Neuronal stem cell (in vitro differentiated cells): ENCODE data around the gene SENP2.
A peak's percentile ranks its signal among the peaks of the same experiment; 100 is the strongest.

ENCODE experiments used
- DNase-seq: peaks from one replicate; pipeline ENCODE4 v3.0.0-alpha.2; 2013; ENCODE audit warnings: low spot score
- H2AFZ ChIP-seq: one replicate; pipeline ENCODE4 v1.6.1; 2013; ENCODE audit warnings: mild to moderate bottlenecking, low read length, inconsistent platforms
- H2AK5ac ChIP-seq: 2 replicates; pipeline ENCODE4 v1.6.1; 2013; ENCODE audit warnings: low read depth, mild to moderate bottlenecking, inconsistent platforms, low read length, moderate library complexity, mixed read lengths
- H2BK120ac ChIP-seq: 2 replicates; pipeline ENCODE4 v1.6.1; 2013; ENCODE audit warnings: low read depth, mild to moderate bottlenecking, inconsistent platforms, low read length, moderate library complexity, mixed read lengths
- H2BK12ac ChIP-seq: one replicate; pipeline ENCODE4 v1.6.1; 2013; ENCODE audit warnings: low read length, inconsistent platforms
- H2BK15ac ChIP-seq: 2 replicates; pipeline ENCODE4 v1.6.1; 2013; ENCODE audit warnings: mild to moderate bottlenecking, low read length, inconsistent platforms, mixed read lengths
- H2BK5ac ChIP-seq: one replicate; pipeline ENCODE4 v1.6.1; 2013; ENCODE audit warnings: inconsistent platforms, mild to moderate bottlenecking, low read length, moderate library complexity
- H3K14ac ChIP-seq: one replicate; pipeline ENCODE4 v1.6.1; 2013; ENCODE audit warnings: low read length, inconsistent platforms
- H3K18ac ChIP-seq: 2 replicates; pipeline ENCODE4 v1.6.1; 2013; ENCODE audit warnings: low read length, inconsistent platforms
- H3K23ac ChIP-seq: 2 replicates; pipeline ENCODE4 v1.6.1; 2013; ENCODE audit warnings: low read depth, mild to moderate bottlenecking, mixed read lengths, low read length, inconsistent platforms; ENCODE audit not compliant: poor library complexity
- H3K27ac ChIP-seq: replicated peaks from 3 replicates; pipeline ENCODE4 v1.5.1; 2013; ENCODE audit warnings: low read length, inconsistent platforms
- H3K27me3 ChIP-seq, 3 experiments: 2 replicates each; pipeline ENCODE4 v1.6.1; 2013; ENCODE audit warnings: low read length in 3 of 3, mild to moderate bottlenecking in 2 of 3, inconsistent platforms in 1 of 3, low read depth in 1 of 3, mixed read lengths in 1 of 3, moderate library complexity in 1 of 3; ENCODE audit not compliant: control insufficient read depth in 3 of 3, insufficient read depth in 3 of 3
- H3K36me3 ChIP-seq, 2 donors: replicated peaks in 1 of 2; 2 replicates each; pipeline ENCODE4 v1.6.1; 2013; ENCODE audit warnings: low read length in 2 of 2; ENCODE audit not compliant: control insufficient read depth in 2 of 2, insufficient read depth in 2 of 2
- H3K4ac ChIP-seq: 2 replicates; pipeline ENCODE4 v1.6.1; 2013; ENCODE audit warnings: inconsistent platforms, mild to moderate bottlenecking, low read length, moderate library complexity
- H3K4me1 ChIP-seq, 2 donors: 1 replicate in 1 of 2; 2 replicates in 1 of 2; pipeline ENCODE4 v1.6.1; 2013; ENCODE audit warnings: low read length in 2 of 2, low read depth in 1 of 2; ENCODE audit not compliant: control insufficient read depth in 2 of 2, insufficient read depth in 1 of 2
- H3K4me2 ChIP-seq: one replicate; pipeline ENCODE4 v1.6.1; 2013; ENCODE audit warnings: mild to moderate bottlenecking, low read length, inconsistent platforms; ENCODE audit not compliant: insufficient read depth, poor library complexity, severe bottlenecking
- H3K4me3 ChIP-seq, 2 donors: 2 replicates each; pipeline ENCODE4 v1.5.1; 2013; ENCODE audit warnings: low read length in 2 of 2, mild to moderate bottlenecking in 2 of 2, inconsistent platforms in 1 of 2, moderate library complexity in 1 of 2
- H3K79me1 ChIP-seq: one replicate; pipeline ENCODE4 v1.6.1; 2013; ENCODE audit warnings: low read depth, mild to moderate bottlenecking, inconsistent platforms, low read length, moderate library complexity
- H3K9ac ChIP-seq: one replicate; pipeline ENCODE4 v1.6.1; 2013; ENCODE audit warnings: mild to moderate bottlenecking, low read depth, low read length, inconsistent platforms; ENCODE audit not compliant: poor library complexity
- H3K9me3 ChIP-seq, 2 donors: replicated peaks in 1 of 2; 2 replicates each; pipeline versions ENCODE3 to v1.6.1; 2013; ENCODE audit warnings: low read length in 2 of 2, mild to moderate bottlenecking in 2 of 2, inconsistent platforms in 1 of 2, low read depth in 1 of 2, mixed read lengths in 1 of 2, moderate library complexity in 1 of 2; ENCODE audit not compliant: control insufficient read depth in 2 of 2, insufficient read depth in 1 of 2
- H4K8ac ChIP-seq: one replicate; pipeline ENCODE4 v1.6.1; 2013; ENCODE audit warnings: low read depth, mild to moderate bottlenecking, inconsistent platforms, low read length, moderate library complexity
- H4K91ac ChIP-seq: one replicate; pipeline ENCODE4 v1.6.1; 2013; ENCODE audit warnings: low read length, low read depth, mild to moderate bottlenecking, inconsistent platforms; ENCODE audit not compliant: poor library complexity
- WGBS, 2 donors: extraction: QIAGEN DNeasy Blood & Tissue Kit; methylation state at CpG; one replicate each; pipeline ENCODE4 v1.1.7; 2013; ENCODE audit warnings: missing lambda C conversion rate in 2 of 2, mixed read lengths in 1 of 2; ENCODE audit not compliant: insufficient read length in 2 of 2, insufficient replicate concordance in 1 of 2; ENCODE audit errors: extremely low coverage in 2 of 2; 5-methylcytosine and 5-hydroxymethylcytosine counted together

Gene SENP2

DNA sequence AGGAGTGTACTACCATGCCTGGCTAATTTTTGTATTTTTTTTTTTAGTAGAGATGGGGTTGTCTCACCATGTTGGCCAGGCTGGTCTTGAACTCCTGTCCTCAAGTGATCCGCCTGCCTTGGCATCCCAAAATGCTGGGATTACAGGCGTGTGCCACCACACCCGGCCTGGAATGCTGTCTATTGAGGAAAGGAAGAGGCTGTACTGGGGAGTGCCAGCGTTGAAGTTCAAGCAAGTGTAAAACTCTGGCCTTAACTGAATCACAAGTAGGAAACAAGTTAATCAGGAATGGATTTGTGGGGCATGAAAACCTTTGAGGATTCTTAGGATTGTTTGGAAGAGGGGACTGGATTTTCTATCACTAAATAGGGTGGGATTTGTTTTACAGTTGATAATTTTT lies 1.4 kb upstream of the SENP2 start:
- no peak overlapping the region for H2AK5ac ChIP-seq
- H3K36me3 ChIP-seq, result no peaks in the 10 kb centered on the region
- H2BK5ac ChIP-seq, result no peak overlapping the region
- no peak overlapping the region for H3K18ac ChIP-seq
- H2BK15ac ChIP-seq, result peak overlapping the region; percentile 38
- no peak overlapping the region for H2BK120ac ChIP-seq
- H3K14ac ChIP-seq, result no peak overlapping the region
- no peak overlapping the region for H3K4ac ChIP-seq
- H3K9me3 ChIP-seq, result no peaks in the 10 kb centered on the region
- H3K4me2 ChIP-seq, result no peak overlapping the region
- H3K27me3 ChIP-seq, result peaks cover 0 to 4% (median 0%) of the 10 kb centered on the region in 3 experiments
- no CpG with 5 or more reads among the region's 4 CpGs for WGBS, 2 donors
- H3K9ac ChIP-seq, result no peak overlapping the region
- peaks cover 4% of the 10 kb centered on the region for H3K79me1 ChIP-seq
- no peak overlapping the region for H3K23ac ChIP-seq
- H3K4me1 ChIP-seq, result peaks cover 3 to 9% of the 10 kb centered on the region in 2 donors
- H4K91ac ChIP-seq, result no peak overlapping the region
- no peak for DNase-seq
- H3K4me3 ChIP-seq, result no peak overlapping the region
- no peak overlapping the region for H2BK12ac ChIP-seq
- H4K8ac ChIP-seq, result no peak overlapping the region
- no peak overlapping the region for H2AFZ ChIP-seq
- no peak overlapping the region for H3K27ac ChIP-seq

- Histone ChIP-seq H3K4me1 (peaks cover 3 to 9% of the 10 kb centered on the region in 2 donors), H4K91ac (no peak overlapping the region), H2BK15ac (no peak overlapping the region), H3K4me2 (peak overlapping the region; percentile 78), H3K27ac (peak overlapping the region; percentile 52), H2AFZ (peak overlapping the region; percentile 70), H3K9ac (peak overlapping the region; percentile 15), H2BK120ac (no peak overlapping the region), H3K27me3 (peaks cover 0 to 4% (median 0%) of the 10 kb centered on the region in 3 experiments), H3K14ac (no peak overlapping the region), H3K18ac (no peak overlapping the region), H3K79me1 (peaks cover 4% of the 10 kb centered on the region), H2BK5ac (no peak overlapping the region), H3K4ac (no peak overlapping the region), H2AK5ac (no peak overlapping the region), H4K8ac (no peak overlapping the region), H2BK12ac (no peak overlapping the region), H3K9me3 (no peaks in the 10 kb centered on the region), H3K4me3 (peak overlapping the region; percentile 69 to 82), H3K36me3 (no peaks in the 10 kb centered on the region), H3K23ac (no peak overlapping the region)
- DNase-seq, result no peak
- WGBS, 2 donors, result no CpG with 5 or more reads among the region's 9 CpGs
Measured at GRCh38 chr3:185585518-185585858, 607 bp upstream of the SENP2 start.

DNA sequence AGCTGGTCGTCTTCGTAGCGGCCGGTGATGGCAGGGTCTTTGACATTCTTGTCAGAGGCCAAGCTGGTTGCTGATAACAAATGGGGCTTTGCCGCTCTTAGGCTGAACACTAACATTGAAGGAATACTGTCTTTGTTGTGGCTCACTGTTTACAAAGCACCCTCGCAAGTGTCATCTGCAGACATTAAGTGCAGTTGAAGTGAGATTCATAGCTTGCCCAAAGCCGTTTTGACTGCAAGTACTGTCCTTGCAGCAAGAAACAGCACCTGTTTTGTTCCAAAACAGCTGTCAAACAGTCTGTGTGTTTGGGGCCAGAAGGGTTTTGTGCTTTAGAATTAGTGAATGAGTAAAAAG lies 568 bp downstream of the SENP2 start:
- no CpG with 5 or more reads among the region's 7 CpGs for WGBS, 2 donors
- Histone ChIP-seq H2BK15ac (no peak overlapping the region), H2BK5ac (no peak overlapping the region)

DNA sequence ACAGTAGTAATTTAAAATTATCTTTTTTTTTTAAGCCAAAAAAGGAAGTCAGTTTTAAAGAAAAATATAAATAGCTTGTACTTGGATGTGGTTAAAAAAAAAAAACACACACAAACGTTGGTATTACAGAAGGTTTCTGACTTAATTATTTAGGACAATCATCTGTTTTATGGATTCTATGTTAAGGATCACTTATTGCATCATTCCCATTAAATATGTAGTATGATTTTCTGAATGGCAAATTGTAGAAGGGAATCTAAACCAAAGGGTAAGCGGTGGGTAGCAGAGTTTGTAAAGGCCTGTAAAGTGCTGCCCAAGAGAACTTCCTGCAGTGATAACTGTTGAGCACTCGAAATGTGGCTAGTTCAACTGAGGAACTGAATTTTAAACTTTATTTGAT lies 8.0 kb downstream of the SENP2 start:
- no peak overlapping the region for H2BK15ac ChIP-seq
- no peak overlapping the region for H3K18ac ChIP-seq
- no peak overlapping the region for H3K4ac ChIP-seq
- peaks cover 2 to 25% of the 10 kb centered on the region in 2 donors for H3K36me3 ChIP-seq
- no peaks in the 10 kb centered on the region for H3K4me1 ChIP-seq
- H3K9ac ChIP-seq, result no peak overlapping the region
- DNase-seq, result no peak
- no peak overlapping the region for H2BK5ac ChIP-seq
- H3K27ac ChIP-seq, result no peak overlapping the region
- H2BK120ac ChIP-seq, result no peak overlapping the region
- no peak overlapping the region for H2BK12ac ChIP-seq
- H2AFZ ChIP-seq, result no peak overlapping the region
- H4K91ac ChIP-seq, result no peak overlapping the region
- H3K23ac ChIP-seq, result no peak overlapping the region
- no peak overlapping the region for H3K14ac ChIP-seq
- peaks cover 1% of the 10 kb centered on the region for H3K79me1 ChIP-seq
- H3K4me2 ChIP-seq, result no peak overlapping the region
- WGBS, 2 donors, result no CpG with 5 or more reads among the region's 3 CpGs
- H3K27me3 ChIP-seq, result no peaks in the 10 kb centered on the region
- no peak overlapping the region for H4K8ac ChIP-seq
- H3K4me3 ChIP-seq, result no peak overlapping the region
- H3K9me3 ChIP-seq, result no peaks in the 10 kb centered on the region
- H2AK5ac ChIP-seq, result no peak overlapping the region

More for the DNA sequence above, 568 bp downstream of the SENP2 start:
- H3K23ac ChIP-seq, result no peak overlapping the region
- peaks cover 0 to 4% of the 10 kb centered on the region in 2 donors for H3K36me3 ChIP-seq
- H3K14ac ChIP-seq, result no peak overlapping the region
- H3K4ac ChIP-seq, result no peak overlapping the region
- H2BK120ac ChIP-seq, result no peak overlapping the region
- no peak overlapping the region for H2BK12ac ChIP-seq
- peak overlapping the region; percentile 80 for H3K9ac ChIP-seq
- H3K4me2 ChIP-seq, result peak overlapping the region; percentile 81
- peaks cover 0 to 4% (median 0%) of the 10 kb centered on the region in 3 experiments for H3K27me3 ChIP-seq
- H4K8ac ChIP-seq, result no peak overlapping the region
- no peak for DNase-seq
- H3K4me3 ChIP-seq, result peak overlapping the region; percentile 82 to 96
- H3K18ac ChIP-seq, result no peak overlapping the region
- H3K79me1 ChIP-seq, result peaks cover 4% of the 10 kb centered on the region
- H4K91ac ChIP-seq, result no peak overlapping the region
- H2AFZ ChIP-seq, result peak overlapping the region; percentile 95
- no peaks in the 10 kb centered on the region for H3K9me3 ChIP-seq
- peak overlapping the region; percentile 56 for H3K27ac ChIP-seq
- H3K4me1 ChIP-seq, result peaks cover 3 to 9% of the 10 kb centered on the region in 2 donors
- no peak overlapping the region for H2AK5ac ChIP-seq
